Stomach (tissue), 9 donors: ENCODE measurements around the gene F2R. TPM values are rescaled to one million over a fixed set of nuclear protein-coding genes. Genes with fewer than 3 reads are reported as not detected.

Source experiments
- DNase-seq, 2 donors: peaks; one replicate each; pipeline versions ENCODE4 v3.0.0 to v3.0.0-alpha.2; 2013 to 2019
- H3K27ac ChIP-seq, 5 donors: fragments of 200-600 bp in 4 of 5; sonication (generic) in 4 of 5; one replicate each; pipeline ENCODE4 v1.5.1; 2013 to 2019; ENCODE audit warnings: mild to moderate bottlenecking in 1 of 5, moderate library complexity in 1 of 5
- H3K27me3 ChIP-seq, 3 donors: fragments of 200-600 bp; sonication (generic); one replicate each; pipeline ENCODE4 v1.5.1; 2017 to 2019; ENCODE audit warnings: mixed run types in 1 of 3
- H3K36me3 ChIP-seq, 4 donors: fragments of 200-600 bp; sonication (generic); 1 replicate in 3 of 4; 2 replicates in 1 of 4; pipeline ENCODE4 v1.5.1; 2016 to 2019
- H3K4me1 ChIP-seq, 4 donors: fragments of 200-600 bp; sonication (generic); one replicate each; pipeline ENCODE4 v1.5.1; 2016 to 2019
- H3K4me3 ChIP-seq, 4 donors: fragments of 200-600 bp; sonication (generic) in 3 of 4; one replicate each; pipeline ENCODE4 v1.5.1; 2016 to 2019; ENCODE audit warnings: mild to moderate bottlenecking in 1 of 4
- H3K9me3 ChIP-seq, 4 donors: fragments of 200-600 bp; sonication (generic); one replicate each; pipeline ENCODE4 v1.5.1; 2016 to 2019
- EP300 ChIP-seq: sonication (generic); formaldehyde crosslinking; IDR thresholded peaks from one replicate; pipeline ENCODE4 v1.6.1; 2017; ENCODE audit warnings: antibody characterized with exemption
- POLR2A ChIP-seq, 4 donors: fragments of 450-650 bp; IDR thresholded peaks; one replicate each; pipeline ENCODE4 v1.6.1; 2016; ENCODE audit warnings: antibody characterized with exemption in 4 of 4, control low read depth in 2 of 4, mild to moderate bottlenecking in 1 of 4, moderate library complexity in 1 of 4
- POLR2AphosphoS5 ChIP-seq, 3 donors: sonication (generic); formaldehyde crosslinking; IDR thresholded peaks; one replicate each; pipeline ENCODE4 v1.6.1; 2016; ENCODE audit warnings: antibody characterized with exemption in 3 of 3
- WGBS, 5 donors: extraction: QIAGEN DNeasy Blood & Tissue Kit in 3 of 5; methylation state at CpG; one replicate each; pipeline versions ENCODE4 v1.1.5 to v1.1.7; 2013 to 2018; 5-methylcytosine and 5-hydroxymethylcytosine counted together
- intact Hi-C: fragments of 100-400 bp; cut with DNase I; formaldehyde crosslinking; loops from one replicate; pipeline ENCODE4 v1.15.1; 2023; ENCODE audit warnings: low total_unique reads
- polyA plus RNA-seq, 3 donors: library from polyadenylated mRNA; stranded (reverse); fragments of 200-250 nt; gene quantifications; one replicate each; pipeline ENCODE4 v1.2.3, GENCODE V29; 2013
- total RNA-seq, 5 donors: library from RNA; depleted of rRNA; stranded (reverse); fragments of >200 nt; gene quantifications; one replicate each; pipeline versions ENCODE4 v1.1.0 to v1.2.3, GENCODE V29; 2014 to 2016
- TF ChIP-seq, protein P1 (sequence below), 7 experiments: fragments of 450-650 bp in 4 of 7; fragments of 200-600 bp in 3 of 7; sonication (generic) in 3 of 7; IDR thresholded peaks; one replicate each; pipeline ENCODE4 v1.5.1; 2016 to 2019; ENCODE audit warnings: antibody characterized with exemption in 7 of 7, control low read depth in 2 of 7, mild to moderate bottlenecking in 1 of 7
- donor health status: healthy with polysubstance abuse.
- donor health status: Bipolar disorder and iron deficiency.
- donor health status: healthy.

The F2R gene
- total and polyA plus RNA-seq, 8 donors: 1.4 to 16.2 (median 5.8) TPM; not detected in 1

DNA sequence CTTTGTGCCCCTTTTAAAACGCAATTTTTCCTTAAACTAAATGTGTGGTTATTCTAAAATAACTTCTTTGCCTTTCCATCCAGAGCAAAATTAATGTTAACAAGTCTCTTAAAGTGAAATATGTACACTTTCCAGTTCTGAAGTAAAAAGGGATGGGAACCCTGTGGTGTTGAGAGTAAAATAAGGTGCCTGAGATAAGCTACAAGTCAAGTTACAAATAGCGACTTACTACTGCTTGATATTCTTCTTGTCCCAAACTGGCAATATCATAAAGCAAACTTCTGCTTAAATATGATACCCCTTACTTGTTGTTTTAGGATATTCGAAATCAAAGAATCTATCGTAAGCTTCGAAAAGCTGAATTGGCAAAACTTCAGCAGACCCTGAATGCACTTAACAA is 18.3 kb upstream of the F2R start:
- no peaks in the 10 kb centered on the region for H3K9me3 ChIP-seq
- DNase-seq: no peak
- TF ChIP-seq POLR2AphosphoS5 (IDR thresholded peaks at IDR 0.05) (no peak), EP300 (no peak), POLR2A (IDR thresholded peaks at IDR 0.05) (no peak)
- TF ChIP-seq, protein P1, sequence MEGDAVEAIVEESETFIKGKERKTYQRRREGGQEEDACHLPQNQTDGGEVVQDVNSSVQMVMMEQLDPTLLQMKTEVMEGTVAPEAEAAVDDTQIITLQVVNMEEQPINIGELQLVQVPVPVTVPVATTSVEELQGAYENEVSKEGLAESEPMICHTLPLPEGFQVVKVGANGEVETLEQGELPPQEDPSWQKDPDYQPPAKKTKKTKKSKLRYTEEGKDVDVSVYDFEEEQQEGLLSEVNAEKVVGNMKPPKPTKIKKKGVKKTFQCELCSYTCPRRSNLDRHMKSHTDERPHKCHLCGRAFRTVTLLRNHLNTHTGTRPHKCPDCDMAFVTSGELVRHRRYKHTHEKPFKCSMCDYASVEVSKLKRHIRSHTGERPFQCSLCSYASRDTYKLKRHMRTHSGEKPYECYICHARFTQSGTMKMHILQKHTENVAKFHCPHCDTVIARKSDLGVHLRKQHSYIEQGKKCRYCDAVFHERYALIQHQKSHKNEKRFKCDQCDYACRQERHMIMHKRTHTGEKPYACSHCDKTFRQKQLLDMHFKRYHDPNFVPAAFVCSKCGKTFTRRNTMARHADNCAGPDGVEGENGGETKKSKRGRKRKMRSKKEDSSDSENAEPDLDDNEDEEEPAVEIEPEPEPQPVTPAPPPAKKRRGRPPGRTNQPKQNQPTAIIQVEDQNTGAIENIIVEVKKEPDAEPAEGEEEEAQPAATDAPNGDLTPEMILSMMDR (IDR thresholded peaks at IDR 0.05): no peak
- peaks cover 9 to 80% (median 45%) of the 10 kb centered on the region in 4 donors for H3K36me3 ChIP-seq
- 95 to 97% (median 96%) methylated on average over 5 of the region's 5 CpGs for WGBS, 5 donors
- intact Hi-C loops: no loop called here
- H3K27ac ChIP-seq: no peak overlapping the region
- no peaks in the 10 kb centered on the region for H3K4me1 ChIP-seq
- no peak overlapping the region for H3K4me3 ChIP-seq
- no peaks in the 10 kb centered on the region for H3K27me3 ChIP-seq

- H3K9me3 ChIP-seq: no peaks in the 10 kb centered on the region
These were observed 15.4 kb upstream of the F2R start for GRCh38 chr5:76700571-76700970.

DNA sequence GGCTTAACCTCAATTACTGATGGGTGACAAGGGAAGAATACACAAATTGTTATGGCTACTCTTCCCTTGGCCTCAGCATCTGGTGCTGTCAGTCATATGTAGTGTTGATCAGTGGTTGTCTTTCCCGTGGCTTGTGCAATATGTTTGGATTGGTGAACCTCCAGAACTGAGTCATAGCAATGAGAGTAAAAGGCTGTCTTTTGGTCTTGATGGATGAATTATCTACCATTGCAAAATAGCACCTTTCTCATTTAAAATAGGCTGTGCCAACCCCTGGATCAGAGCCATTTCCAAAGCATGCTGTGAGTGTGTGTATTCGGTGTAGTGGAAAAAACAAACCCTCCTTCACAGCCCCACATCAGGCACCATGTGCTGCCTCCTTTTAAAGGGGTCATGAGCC is 14.6 kb upstream of the F2R start:
- H3K9me3 ChIP-seq: no peaks in the 10 kb centered on the region
- H3K27me3 ChIP-seq: no peaks in the 10 kb centered on the region
- H3K27ac ChIP-seq: no peak overlapping the region
- no peak overlapping the region for H3K4me3 ChIP-seq
- TF ChIP-seq EP300 (no peak), POLR2AphosphoS5 (IDR thresholded peaks at IDR 0.05) (no peak), POLR2A (IDR thresholded peaks at IDR 0.05) (no peak)
- TF ChIP-seq, protein P1 (IDR thresholded peaks at IDR 0.05): no peak
- no peak for DNase-seq
- 44 to 72% (median 63%) methylated on average over 2 of the region's 2 CpGs for WGBS, 5 donors
- peaks cover 9 to 45% (median 25%) of the 10 kb centered on the region in 4 donors for H3K36me3 ChIP-seq
- intact Hi-C loops: no loop called here
- H3K4me1 ChIP-seq: peaks cover 0 to 10% (median 3%) of the 10 kb centered on the region in 4 donors

More at GRCh38 chr5:76700571-76700970, 15.4 kb upstream of the F2R start:
- Histone ChIP-seq H3K4me3 (no peak overlapping the region), H3K36me3 (peaks cover 9 to 51% (median 31%) of the 10 kb centered on the region in 4 donors), H3K27ac (no peak overlapping the region), H3K4me1 (peaks cover 0 to 10% (median 3%) of the 10 kb centered on the region in 4 donors), H3K27me3 (no peaks in the 10 kb centered on the region)
- 75 to 85% (median 83%) methylated on average over 2 of the region's 2 CpGs for WGBS, 5 donors
- intact Hi-C loops: no loop called here
- DNase-seq: no peak
- TF ChIP-seq, protein P1 (IDR thresholded peaks at IDR 0.05): no peak
- TF ChIP-seq POLR2A (IDR thresholded peaks at IDR 0.05) (no peak), EP300 (no peak), POLR2AphosphoS5 (IDR thresholded peaks at IDR 0.05) (no peak)

GRCh38 chr5:76703707-76704106 is 12.2 kb upstream of the F2R start:
- 19 to 47% (median 35%) methylated on average over 2 of the region's 2 CpGs for WGBS, 5 donors
- H3K36me3 ChIP-seq: peaks cover 9 to 41% (median 24%) of the 10 kb centered on the region in 4 donors
- DNase-seq: no peak
- intact Hi-C loops: no loop called here
- H3K9me3 ChIP-seq: no peaks in the 10 kb centered on the region
- H3K4me1 ChIP-seq: peaks cover 0 to 10% (median 3%) of the 10 kb centered on the region in 4 donors
- TF ChIP-seq POLR2A (IDR thresholded peaks at IDR 0.05): no peak
- no peaks in the 10 kb centered on the region for H3K27me3 ChIP-seq
- no peak overlapping the region for H3K27ac ChIP-seq
- no peak overlapping the region for H3K4me3 ChIP-seq

- no peaks in the 10 kb centered on the region for H3K9me3 ChIP-seq
- TF ChIP-seq POLR2A (IDR thresholded peaks at IDR 0.05) (no peak), EP300 (no peak), POLR2AphosphoS5 (IDR thresholded peaks at IDR 0.05) (no peak)
- TF ChIP-seq, protein P1 (IDR thresholded peaks at IDR 0.05): no peak
- no peak for DNase-seq
- no peak overlapping the region for H3K4me3 ChIP-seq
- peaks cover 0 to 10% (median 3%) of the 10 kb centered on the region in 4 donors for H3K4me1 ChIP-seq
- intact Hi-C loops: no loop called here
- no peaks in the 10 kb centered on the region for H3K27me3 ChIP-seq
- peaks cover 9 to 37% (median 22%) of the 10 kb centered on the region in 4 donors for H3K36me3 ChIP-seq
- no peak overlapping the region for H3K27ac ChIP-seq
These were observed 11.7 kb upstream of the F2R start for GRCh38 chr5:76704131-76704663.
